Measurements from ENCODE around the gene CLDN6.

The CLDN6 gene

GRCh38 chr16:3038896-3039295, 20.9 kb upstream of the CLDN6 start:
- Histone ChIP-seq H3K27me3 (ENCODE audit: insufficient read depth, insufficient read length) (peaks cover 67% of the 10 kb centered on the region), H3K9me3 (ENCODE audit: insufficient read depth, low read length) (no peaks in the 10 kb centered on the region), H3K4me1 (ENCODE audit: insufficient read depth, insufficient read length) (peaks cover 21% of the 10 kb centered on the region), H3K36me3 (ENCODE audit: insufficient read depth, insufficient read length, low read length) (no peaks in the 10 kb centered on the region), H3K9ac (ENCODE audit: insufficient read length, low read depth) (no peak overlapping the region), H3K4me3 (ENCODE audit: insufficient read length, low read depth) (no peak overlapping the region)
- DNase-seq (ENCODE audit: low read depth, low spot score) = no peak
- TF ChIP-seq ZNF274 (IDR thresholded peaks at IDR 0.05; ENCODE audit: low read depth, low read length) (no peak), YY1 (IDR thresholded peaks at IDR 0.05; ENCODE audit: insufficient read depth, insufficient read length) (no peak), SUZ12 (IDR thresholded peaks at IDR 0.05; ENCODE audit: extremely low read depth, insufficient read depth, insufficient read length) (no peak)

GRCh38 chr16:3038256-3038655, 20.3 kb upstream of the CLDN6 start:
- no peak for DNase-seq (ENCODE audit: low read depth, low spot score)
- TF ChIP-seq YY1 (IDR thresholded peaks at IDR 0.05; ENCODE audit: insufficient read depth, insufficient read length) (no peak), ZNF274 (IDR thresholded peaks at IDR 0.05; ENCODE audit: low read depth, low read length) (no peak), SUZ12 (IDR thresholded peaks at IDR 0.05; ENCODE audit: extremely low read depth, insufficient read depth, insufficient read length) (no peak)
- Histone ChIP-seq H3K9me3 (ENCODE audit: insufficient read depth, low read length) (no peaks in the 10 kb centered on the region), H3K36me3 (ENCODE audit: insufficient read depth, insufficient read length, low read length) (no peaks in the 10 kb centered on the region), H3K27me3 (ENCODE audit: insufficient read depth, insufficient read length) (peaks cover 66% of the 10 kb centered on the region), H3K4me1 (ENCODE audit: insufficient read depth, insufficient read length) (peaks cover 21% of the 10 kb centered on the region), H3K9ac (ENCODE audit: insufficient read length, low read depth) (no peak overlapping the region), H3K4me3 (ENCODE audit: insufficient read length, low read depth) (no peak overlapping the region)

GRCh38 chr16:3036726-3037315, 18.8 kb upstream of the CLDN6 start, which contains the start of gene BICDL2:
Gene BICDL2, minus strand, starts transcription at chr16:3036944. Its CDS starts 1,448 bp downstream, at chr16:3035496.
- no peak for DNase-seq (ENCODE audit: low read depth, low spot score)
- Histone ChIP-seq H3K36me3 (ENCODE audit: insufficient read depth, insufficient read length, low read length) (no peaks in the 10 kb centered on the region), H3K9ac (ENCODE audit: insufficient read length, low read depth) (no peak within 1 kb of the TSS), H3K4me1 (ENCODE audit: insufficient read depth, insufficient read length) (peaks cover 28% of the 10 kb centered on the region), H3K4me3 (ENCODE audit: insufficient read length, low read depth) (no peak within 1 kb of the TSS), H3K9me3 (ENCODE audit: insufficient read depth, low read length) (no peaks in the 10 kb centered on the region), H3K27me3 (ENCODE audit: insufficient read depth, insufficient read length) (peaks cover 63% of the 10 kb centered on the region)
- no peak for TF ChIP-seq SUZ12 (IDR thresholded peaks at IDR 0.05; ENCODE audit: extremely low read depth, insufficient read depth, insufficient read length)
- no peak for TF ChIP-seq YY1 (IDR thresholded peaks at IDR 0.05; ENCODE audit: insufficient read depth, insufficient read length)
- no peak for TF ChIP-seq ZNF274 (IDR thresholded peaks at IDR 0.05; ENCODE audit: low read depth, low read length)

- H3K9me3 ChIP-seq (ENCODE audit: insufficient read depth, low read length) = no peaks in the 10 kb centered on the region
- no peak overlapping the region for H3K4me3 ChIP-seq (ENCODE audit: insufficient read length, low read depth)
- H3K27me3 ChIP-seq (ENCODE audit: insufficient read depth, insufficient read length) = peaks cover 63% of the 10 kb centered on the region
- H3K36me3 ChIP-seq (ENCODE audit: insufficient read depth, insufficient read length, low read length) = no peaks in the 10 kb centered on the region
- DNase-seq (ENCODE audit: low read depth, low spot score) = no peak
- TF ChIP-seq SUZ12 (IDR thresholded peaks at IDR 0.05; ENCODE audit: extremely low read depth, insufficient read depth, insufficient read length) = no peak
- TF ChIP-seq YY1 (IDR thresholded peaks at IDR 0.05; ENCODE audit: insufficient read depth, insufficient read length) = no peak
- TF ChIP-seq ZNF274 (IDR thresholded peaks at IDR 0.05; ENCODE audit: low read depth, low read length) = no peak
- H3K4me1 ChIP-seq (ENCODE audit: insufficient read depth, insufficient read length) = peaks cover 31% of the 10 kb centered on the region
- H3K9ac ChIP-seq (ENCODE audit: insufficient read length, low read depth) = no peak overlapping the region
Observed at GRCh38 chr16:3035972-3036725, 18.2 kb upstream of the CLDN6 start.

- peaks cover 63% of the 10 kb centered on the region for H3K27me3 ChIP-seq (ENCODE audit: insufficient read depth, insufficient read length)
- H3K4me3 ChIP-seq (ENCODE audit: insufficient read length, low read depth) = no peak overlapping the region
- DNase-seq (ENCODE audit: low read depth, low spot score) = no peak
Observed at GRCh38 chr16:3035289-3035971, 17.4 kb upstream of the CLDN6 start.

GRCh38 chr16:3032624-3033023, 14.6 kb upstream of the CLDN6 start:
- no peak overlapping the region for H3K4me3 ChIP-seq (ENCODE audit: insufficient read length, low read depth)
- no peak for DNase-seq (ENCODE audit: low read depth, low spot score)
- H3K4me1 ChIP-seq (ENCODE audit: insufficient read depth, insufficient read length) = peaks cover 31% of the 10 kb centered on the region
- TF ChIP-seq SUZ12 (IDR thresholded peaks at IDR 0.05; ENCODE audit: extremely low read depth, insufficient read depth, insufficient read length) (no peak), YY1 (IDR thresholded peaks at IDR 0.05; ENCODE audit: insufficient read depth, insufficient read length) (no peak), ZNF274 (IDR thresholded peaks at IDR 0.05; ENCODE audit: low read depth, low read length) (no peak)
- peaks cover 5% of the 10 kb centered on the region for H3K36me3 ChIP-seq (ENCODE audit: insufficient read depth, insufficient read length, low read length)
- no peaks in the 10 kb centered on the region for H3K9me3 ChIP-seq (ENCODE audit: insufficient read depth, low read length)
- H3K27me3 ChIP-seq (ENCODE audit: insufficient read depth, insufficient read length) = peaks cover 41% of the 10 kb centered on the region
- H3K9ac ChIP-seq (ENCODE audit: insufficient read length, low read depth) = no peak overlapping the region

More at GRCh38 chr16:3035289-3035971, 17.4 kb upstream of the CLDN6 start:
- Histone ChIP-seq H3K9me3 (ENCODE audit: insufficient read depth, low read length) (no peaks in the 10 kb centered on the region), H3K9ac (ENCODE audit: insufficient read length, low read depth) (no peak overlapping the region), H3K36me3 (ENCODE audit: insufficient read depth, insufficient read length, low read length) (no peaks in the 10 kb centered on the region), H3K4me1 (ENCODE audit: insufficient read depth, insufficient read length) (peaks cover 35% of the 10 kb centered on the region)
- no peak for TF ChIP-seq SUZ12 (IDR thresholded peaks at IDR 0.05; ENCODE audit: extremely low read depth, insufficient read depth, insufficient read length)
- no peak for TF ChIP-seq YY1 (IDR thresholded peaks at IDR 0.05; ENCODE audit: insufficient read depth, insufficient read length)

All from NT2/D1 (cell line).